ENCODE measurements around the gene BPIFB2. TPM values are rescaled to one million over a fixed set of nuclear protein-coding genes. Genes with fewer than 3 reads are reported as not detected.
"Not testable (repeated sequence)": the region's sequence is repeated elsewhere in the genome, so short reads cannot be mapped to it uniquely, and the experiment has no call there.

BPIFB2 gene
- total RNA-seq, 4 donors from 2014 or later = 0.19 to 93.5 (median 1.6) TPM; not detected in 1

GRCh38 chr20:33038243-33038642 is 30.7 kb downstream of the BPIFB2 start:
- WGBS, 2 donors = 84 to 90% methylated on average over 4 of the region's 4 CpGs
- peaks cover 0 to 12% (median 0%) of the 10 kb centered on the region in 4 donors for H3K27me3 ChIP-seq
- DNase-seq = no peak
- TF ChIP-seq CTCF (IDR thresholded peaks at IDR 0.05) (no peak), POLR2A (IDR thresholded peaks at IDR 0.05) (no peak)
- no peaks in the 10 kb centered on the region for H3K4me1 ChIP-seq
- no peak overlapping the region for H3K4me3 ChIP-seq
- no peaks in the 10 kb centered on the region for H3K36me3 ChIP-seq
- no peaks in the 10 kb centered on the region for H3K9me3 ChIP-seq
- no peak overlapping the region for H3K27ac ChIP-seq
- intact Hi-C loops (cut with DNase I) = no loop called here

GRCh38 chr20:33042430-33042829 is 34.9 kb downstream of the BPIFB2 start:
- intact Hi-C loops (cut with DNase I) = no loop called here
- Histone ChIP-seq H3K36me3 (no peaks in the 10 kb centered on the region), H3K27ac (no peak overlapping the region), H3K4me1 (no peaks in the 10 kb centered on the region), H3K9me3 (peaks cover 0 to 18% (median 0%) of the 10 kb centered on the region in 3 donors), H3K4me3 (no peak overlapping the region), H3K27me3 (peaks cover 0 to 8% (median 0%) of the 10 kb centered on the region in 4 donors)
- TF ChIP-seq POLR2A (IDR thresholded peaks at IDR 0.05) (no peak), CTCF (IDR thresholded peaks at IDR 0.05) (no peak)
- DNase-seq = no peak
- WGBS, 2 donors = 91 to 97% methylated on average over 3 of the region's 3 CpGs

GRCh38 chr20:33042983-33043730 is 35.7 kb downstream of the BPIFB2 start:
- 72 to 85% methylated on average over 1 to 2 of the region's 2 CpGs for WGBS, 2 donors
- no peak overlapping the region for H3K27ac ChIP-seq
- TF ChIP-seq POLR2A (IDR thresholded peaks at IDR 0.05) = no peak
- no peak for TF ChIP-seq CTCF (IDR thresholded peaks at IDR 0.05)
- H3K27me3 ChIP-seq = peaks cover 0 to 8% (median 0%) of the 10 kb centered on the region in 4 donors
- H3K36me3 ChIP-seq = no peaks in the 10 kb centered on the region
- peaks cover 0 to 18% (median 0%) of the 10 kb centered on the region in 3 donors for H3K9me3 ChIP-seq
- H3K4me3 ChIP-seq = no peak overlapping the region
- DNase-seq = no peak
- H3K4me1 ChIP-seq = no peaks in the 10 kb centered on the region
- intact Hi-C loops (cut with DNase I) = no loop called here

- TF ChIP-seq CTCF (IDR thresholded peaks at IDR 0.05) = no peak
- intact Hi-C loops (cut with DNase I) = no loop called here
- peaks cover 0 to 8% (median 0%) of the 10 kb centered on the region in 4 donors for H3K27me3 ChIP-seq
- no peak overlapping the region for H3K27ac ChIP-seq
- no peak overlapping the region for H3K4me3 ChIP-seq
- no peaks in the 10 kb centered on the region for H3K4me1 ChIP-seq
- WGBS, 2 donors = 21 to 38% methylated on average over 1 of the region's 1 CpG
- peaks cover 0 to 18% (median 0%) of the 10 kb centered on the region in 3 donors for H3K9me3 ChIP-seq
- DNase-seq = no peak
- H3K36me3 ChIP-seq = no peaks in the 10 kb centered on the region
These were observed 36.3 kb downstream of the BPIFB2 start for GRCh38 chr20:33043731-33044181.

- H3K4me3 ChIP-seq; intact Hi-C loops (cut with DNase I); H3K27me3 ChIP-seq; H3K27ac ChIP-seq; DNase-seq; H3K36me3 ChIP-seq; H3K4me1 ChIP-seq: not testable (repeated sequence)
- WGBS, 2 donors = 81% methylated on average over 14 to 15 of the region's 15 CpGs
- H3K9me3 ChIP-seq = peaks cover 0 to 18% (median 0%) of the 10 kb centered on the region in 3 donors
These were observed 37.7 kb downstream of the BPIFB2 start for GRCh38 chr20:33045129-33045721.
